ENCODE results near the gene FADS1.

- no peak for TF ChIP-seq CTCF (conservative IDR thresholded peaks at IDR 0.05; ENCODE audit: low read length)
- no peak for TF ChIP-seq EZH2phosphoT487 (IDR thresholded peaks at IDR 0.05; ENCODE audit: borderline replicate concordance, low read depth, low read length)
Measured at GRCh38 chr11:61834278-61835048, 17.7 kb upstream of the FADS1 start.

Measured in OCI-LY7 (cell line).